HepG2 (cell line): ENCODE measurements around the gene CSNK2B. TPM values are rescaled to one million over a fixed set of nuclear protein-coding genes. Genes with fewer than 3 reads are reported as not detected.

Source experiments
- ATF1 ChIP-seq: IDR thresholded peaks from 2 replicates; pipeline ENCODE4 v1.6.1; 2016; ENCODE audit warnings: mild to moderate bottlenecking, control low read depth
- ATF7-NPFF ChIP-seq: sonication (generic); formaldehyde crosslinking; IDR thresholded peaks from 2 replicates; pipeline ENCODE4 v1.8.1; 2023; ENCODE audit warnings: mild to moderate bottlenecking, low read depth, missing genetic modification reagents, moderate library complexity
- HNF4G ChIP-seq, 2 experiments: sonication (generic) in 1 of 2; formaldehyde crosslinking in 1 of 2; IDR thresholded peaks; 2 replicates each; pipeline versions ENCODE4 v1.4.0 to v1.6.1; 2011 to 2020; ENCODE audit warnings: borderline replicate concordance in 2 of 2, low read depth in 2 of 2, mild to moderate bottlenecking in 2 of 2, low read length in 1 of 2, missing genetic modification reagents in 1 of 2, moderate library complexity in 1 of 2
- HOXA7 ChIP-seq: sonication (generic); formaldehyde crosslinking; IDR thresholded peaks from 2 replicates; pipeline ENCODE4 v1.8.1; 2022; ENCODE audit warnings: mild to moderate bottlenecking, missing genetic modification reagents, moderate library complexity
- KAT7 ChIP-seq: IDR thresholded peaks from 2 replicates; pipeline ENCODE4 v1.6.1; 2018; ENCODE audit warnings: borderline replicate concordance, missing compliant biosample characterization
- KLF6 ChIP-seq: IDR thresholded peaks from 2 replicates; pipeline ENCODE4 v1.8.0; 2016; ENCODE audit warnings: missing biosample characterization, missing genetic modification reagents
- SAP130 ChIP-seq: IDR thresholded peaks from 2 replicates; pipeline ENCODE4 v1.6.1; 2016; ENCODE audit warnings: low read depth
- SMARCE1 ChIP-seq: fragments of 450-650 bp; IDR thresholded peaks from 2 replicates; pipeline ENCODE4 v1.6.1; 2017; ENCODE audit warnings: borderline replicate concordance
- SNAPC2 ChIP-seq: sonication (generic); formaldehyde crosslinking; IDR thresholded peaks from 2 replicates; pipeline ENCODE4 v1.8.1; 2022; ENCODE audit warnings: mild to moderate bottlenecking, missing genetic modification reagents
- ZMAT3 ChIP-seq: sonication (generic); formaldehyde crosslinking; conservative IDR thresholded peaks from 2 replicates; pipeline ENCODE4 v1.7.0; 2021; ENCODE audit warnings: missing genetic modification reagents
- ZNF224 ChIP-seq: sonication (generic); formaldehyde crosslinking; IDR thresholded peaks from 2 replicates; pipeline ENCODE4 v1.5.0; 2020; ENCODE audit warnings: mild to moderate bottlenecking, missing genetic modification reagents
- ZNF33A ChIP-seq: sonication (generic); formaldehyde crosslinking; IDR thresholded peaks from 2 replicates; pipeline ENCODE4 v1.5.1; 2020; ENCODE audit warnings: missing genetic modification reagents, mild to moderate bottlenecking, moderate library complexity, borderline replicate concordance
- ZNF446 ChIP-seq: sonication (generic); formaldehyde crosslinking; IDR thresholded peaks from 2 replicates; pipeline ENCODE4 v1.5.0; 2020; ENCODE audit warnings: mild to moderate bottlenecking, missing genetic modification reagents
- polyA plus RNA-seq, 8 experiments: library from polyadenylated mRNA; depleted of rRNA in 3 of 8; stranded (reverse) in 7 of 8; unstranded in 1 of 8; fragments of >200 nt; fragmentation: Illumina TruSeq in 4 of 8; extraction: Trizol in 4 of 8; gene quantifications; 2 replicates each; pipeline versions ENCODE4 v1.2.1 to v1.2.3, GENCODE V29; 2011 to 2016; ENCODE audit warnings: low read depth in 4 of 8, missing spikeins in 1 of 8, mixed read lengths in 1 of 8; ENCODE audit not compliant: insufficient read depth in 1 of 8
- total RNA-seq, 5 experiments: library from RNA; depleted of rRNA; stranded (reverse); fragments of >200 nt; fragmentation: Illumina TruSeq; extraction: Trizol; gene quantifications; 2 replicates each; pipeline ENCODE4 v1.2.3, GENCODE V29; 2016; ENCODE audit warnings: low read depth in 1 of 5
- TF ChIP-seq, protein P1 (sequence below), 2 experiments: IDR thresholded peaks; 2 replicates each; pipeline ENCODE4 v1.6.1; 2011 to 2012; ENCODE audit warnings: low read length in 2 of 2, borderline replicate concordance in 1 of 2, low read depth in 1 of 2, mild to moderate bottlenecking in 1 of 2, moderate library complexity in 1 of 2
- TF ChIP-seq, protein P2 (sequence below): sonication (generic); formaldehyde crosslinking; IDR thresholded peaks from 2 replicates; pipeline ENCODE4 v1.9.0; 2021; ENCODE audit warnings: mild to moderate bottlenecking, missing genetic modification reagents
- TF ChIP-seq, protein P3 (sequence below): sonication (generic); formaldehyde crosslinking; conservative IDR thresholded peaks from 2 replicates; pipeline ENCODE4 v1.8.1; 2023; ENCODE audit warnings: missing genetic modification reagents

Gene CSNK2B
- total and polyA plus RNA-seq, 2 of the 13 experiments (the other 11 are each of a cell fraction or from before 2014, with no cell fraction given): 111 to 296 TPM

DNA sequence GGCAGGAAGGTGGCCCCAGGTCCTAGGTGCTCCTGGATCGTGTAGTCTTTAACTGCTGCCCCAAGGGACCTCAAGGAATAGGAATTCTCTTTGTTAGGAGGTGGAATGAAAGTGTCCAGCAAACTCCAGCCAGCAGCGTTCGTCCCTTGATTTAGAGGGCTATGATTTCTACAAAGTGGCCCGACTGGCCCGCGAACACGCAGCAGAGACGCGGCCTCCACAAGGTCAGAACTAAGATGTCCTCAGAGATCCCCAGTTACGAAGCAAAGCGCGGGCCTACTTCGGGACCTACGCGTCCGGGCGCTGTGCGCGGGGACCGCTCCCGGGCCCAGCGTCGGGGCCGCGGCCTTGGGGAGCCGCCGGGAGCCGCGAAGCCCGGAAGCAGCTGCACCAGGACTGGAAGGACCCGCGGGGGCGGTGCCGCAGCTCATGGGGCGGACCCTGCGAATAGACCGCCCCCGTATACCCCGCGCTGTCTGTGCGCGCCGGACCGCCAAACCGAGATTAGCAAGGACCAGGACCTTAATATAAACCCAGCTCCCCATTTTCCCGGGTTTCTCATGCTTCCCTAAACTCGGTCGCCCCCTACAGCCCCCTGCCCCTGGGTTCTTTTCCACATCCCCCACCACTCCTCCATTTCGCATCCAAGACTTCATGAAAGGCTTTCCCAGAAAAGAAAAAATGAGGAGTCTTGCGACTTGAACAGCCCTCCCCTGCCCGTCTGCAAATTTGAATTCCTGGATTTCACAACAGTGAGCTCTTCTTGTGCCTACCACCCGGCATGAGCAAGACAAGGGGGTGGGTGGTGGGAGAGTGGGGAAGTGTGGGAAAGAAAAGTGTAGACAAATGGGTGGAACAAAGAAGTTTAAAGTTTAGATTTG, 5.3 kb upstream of the CSNK2B start, which contains the start of gene C6orf47 (continued):
- TF ChIP-seq, protein P1, sequence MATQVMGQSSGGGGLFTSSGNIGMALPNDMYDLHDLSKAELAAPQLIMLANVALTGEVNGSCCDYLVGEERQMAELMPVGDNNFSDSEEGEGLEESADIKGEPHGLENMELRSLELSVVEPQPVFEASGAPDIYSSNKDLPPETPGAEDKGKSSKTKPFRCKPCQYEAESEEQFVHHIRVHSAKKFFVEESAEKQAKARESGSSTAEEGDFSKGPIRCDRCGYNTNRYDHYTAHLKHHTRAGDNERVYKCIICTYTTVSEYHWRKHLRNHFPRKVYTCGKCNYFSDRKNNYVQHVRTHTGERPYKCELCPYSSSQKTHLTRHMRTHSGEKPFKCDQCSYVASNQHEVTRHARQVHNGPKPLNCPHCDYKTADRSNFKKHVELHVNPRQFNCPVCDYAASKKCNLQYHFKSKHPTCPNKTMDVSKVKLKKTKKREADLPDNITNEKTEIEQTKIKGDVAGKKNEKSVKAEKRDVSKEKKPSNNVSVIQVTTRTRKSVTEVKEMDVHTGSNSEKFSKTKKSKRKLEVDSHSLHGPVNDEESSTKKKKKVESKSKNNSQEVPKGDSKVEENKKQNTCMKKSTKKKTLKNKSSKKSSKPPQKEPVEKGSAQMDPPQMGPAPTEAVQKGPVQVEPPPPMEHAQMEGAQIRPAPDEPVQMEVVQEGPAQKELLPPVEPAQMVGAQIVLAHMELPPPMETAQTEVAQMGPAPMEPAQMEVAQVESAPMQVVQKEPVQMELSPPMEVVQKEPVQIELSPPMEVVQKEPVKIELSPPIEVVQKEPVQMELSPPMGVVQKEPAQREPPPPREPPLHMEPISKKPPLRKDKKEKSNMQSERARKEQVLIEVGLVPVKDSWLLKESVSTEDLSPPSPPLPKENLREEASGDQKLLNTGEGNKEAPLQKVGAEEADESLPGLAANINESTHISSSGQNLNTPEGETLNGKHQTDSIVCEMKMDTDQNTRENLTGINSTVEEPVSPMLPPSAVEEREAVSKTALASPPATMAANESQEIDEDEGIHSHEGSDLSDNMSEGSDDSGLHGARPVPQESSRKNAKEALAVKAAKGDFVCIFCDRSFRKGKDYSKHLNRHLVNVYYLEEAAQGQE (IDR thresholded peaks at IDR 0.05; ENCODE audit: borderline replicate concordance in 1 of 2, low read depth in 1 of 2, low read length in 2 of 2): peak in 1 of 2 experiments; percentile 51; a peak in 1 of 4 replicates
- TF ChIP-seq ATF7-NPFF (peak; percentile 82; the same call in 1 of the 2 replicates), ZNF33A (CRISPR knock-in tag) (0 out of 2 replicates have a peak, but pooled peaks have one; percentile 72), HOXA7 (no peak), ZMAT3 (CRISPR knock-in tag) (peak; percentile 82; the same call in 1 of the 2 replicates), ATF1 (CRISPR knock-in tag) (no peak), ZNF224 (CRISPR knock-in tag) (0 out of 2 replicates have a peak, but pooled peaks have one; percentile 60), KLF6 (CRISPR knock-in tag) (peak; percentile 87; the same call in 1 of the 2 replicates), SNAPC2 (peak; percentile 60; the same call in 1 of the 2 replicates), HNF4G (IDR thresholded peaks at IDR 0.05; ENCODE audit: borderline replicate concordance, low read depth, low read length) (no peak; the same call in 1 of the 2 replicates), HNF4G (CRISPR knock-in tag; IDR thresholded peaks at IDR 0.05; ENCODE audit: borderline replicate concordance, low read depth) (peak; percentile 71; the same call in 1 of the 2 replicates), SMARCE1 (no peak), ZNF446 (no peak; the same call in none of the 2 replicates), KAT7 (peak; percentile 66; the same call in 1 of the 2 replicates), SAP130 (CRISPR knock-in tag) (peak; percentile 91)
- TF ChIP-seq, protein P2, sequence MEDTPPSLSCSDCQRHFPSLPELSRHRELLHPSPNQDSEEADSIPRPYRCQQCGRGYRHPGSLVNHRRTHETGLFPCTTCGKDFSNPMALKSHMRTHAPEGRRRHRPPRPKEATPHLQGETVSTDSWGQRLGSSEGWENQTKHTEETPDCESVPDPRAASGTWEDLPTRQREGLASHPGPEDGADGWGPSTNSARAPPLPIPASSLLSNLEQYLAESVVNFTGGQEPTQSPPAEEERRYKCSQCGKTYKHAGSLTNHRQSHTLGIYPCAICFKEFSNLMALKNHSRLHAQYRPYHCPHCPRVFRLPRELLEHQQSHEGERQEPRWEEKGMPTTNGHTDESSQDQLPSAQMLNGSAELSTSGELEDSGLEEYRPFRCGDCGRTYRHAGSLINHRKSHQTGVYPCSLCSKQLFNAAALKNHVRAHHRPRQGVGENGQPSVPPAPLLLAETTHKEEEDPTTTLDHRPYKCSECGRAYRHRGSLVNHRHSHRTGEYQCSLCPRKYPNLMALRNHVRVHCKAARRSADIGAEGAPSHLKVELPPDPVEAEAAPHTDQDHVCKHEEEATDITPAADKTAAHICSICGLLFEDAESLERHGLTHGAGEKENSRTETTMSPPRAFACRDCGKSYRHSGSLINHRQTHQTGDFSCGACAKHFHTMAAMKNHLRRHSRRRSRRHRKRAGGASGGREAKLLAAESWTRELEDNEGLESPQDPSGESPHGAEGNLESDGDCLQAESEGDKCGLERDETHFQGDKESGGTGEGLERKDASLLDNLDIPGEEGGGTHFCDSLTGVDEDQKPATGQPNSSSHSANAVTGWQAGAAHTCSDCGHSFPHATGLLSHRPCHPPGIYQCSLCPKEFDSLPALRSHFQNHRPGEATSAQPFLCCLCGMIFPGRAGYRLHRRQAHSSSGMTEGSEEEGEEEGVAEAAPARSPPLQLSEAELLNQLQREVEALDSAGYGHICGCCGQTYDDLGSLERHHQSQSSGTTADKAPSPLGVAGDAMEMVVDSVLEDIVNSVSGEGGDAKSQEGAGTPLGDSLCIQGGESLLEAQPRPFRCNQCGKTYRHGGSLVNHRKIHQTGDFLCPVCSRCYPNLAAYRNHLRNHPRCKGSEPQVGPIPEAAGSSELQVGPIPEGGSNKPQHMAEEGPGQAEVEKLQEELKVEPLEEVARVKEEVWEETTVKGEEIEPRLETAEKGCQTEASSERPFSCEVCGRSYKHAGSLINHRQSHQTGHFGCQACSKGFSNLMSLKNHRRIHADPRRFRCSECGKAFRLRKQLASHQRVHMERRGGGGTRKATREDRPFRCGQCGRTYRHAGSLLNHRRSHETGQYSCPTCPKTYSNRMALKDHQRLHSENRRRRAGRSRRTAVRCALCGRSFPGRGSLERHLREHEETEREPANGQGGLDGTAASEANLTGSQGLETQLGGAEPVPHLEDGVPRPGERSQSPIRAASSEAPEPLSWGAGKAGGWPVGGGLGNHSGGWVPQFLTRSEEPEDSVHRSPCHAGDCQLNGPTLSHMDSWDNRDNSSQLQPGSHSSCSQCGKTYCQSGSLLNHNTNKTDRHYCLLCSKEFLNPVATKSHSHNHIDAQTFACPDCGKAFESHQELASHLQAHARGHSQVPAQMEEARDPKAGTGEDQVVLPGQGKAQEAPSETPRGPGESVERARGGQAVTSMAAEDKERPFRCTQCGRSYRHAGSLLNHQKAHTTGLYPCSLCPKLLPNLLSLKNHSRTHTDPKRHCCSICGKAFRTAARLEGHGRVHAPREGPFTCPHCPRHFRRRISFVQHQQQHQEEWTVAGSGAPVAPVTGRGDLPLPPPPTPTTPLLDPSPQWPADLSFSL (CRISPR knock-in tag): no peak
- TF ChIP-seq, protein P3, sequence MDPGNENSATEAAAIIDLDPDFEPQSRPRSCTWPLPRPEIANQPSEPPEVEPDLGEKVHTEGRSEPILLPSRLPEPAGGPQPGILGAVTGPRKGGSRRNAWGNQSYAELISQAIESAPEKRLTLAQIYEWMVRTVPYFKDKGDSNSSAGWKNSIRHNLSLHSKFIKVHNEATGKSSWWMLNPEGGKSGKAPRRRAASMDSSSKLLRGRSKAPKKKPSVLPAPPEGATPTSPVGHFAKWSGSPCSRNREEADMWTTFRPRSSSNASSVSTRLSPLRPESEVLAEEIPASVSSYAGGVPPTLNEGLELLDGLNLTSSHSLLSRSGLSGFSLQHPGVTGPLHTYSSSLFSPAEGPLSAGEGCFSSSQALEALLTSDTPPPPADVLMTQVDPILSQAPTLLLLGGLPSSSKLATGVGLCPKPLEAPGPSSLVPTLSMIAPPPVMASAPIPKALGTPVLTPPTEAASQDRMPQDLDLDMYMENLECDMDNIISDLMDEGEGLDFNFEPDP (CRISPR knock-in tag): 0 out of 2 replicates have a peak, but pooled peaks have one; percentile 93
